ENCODE data around the gene XRCC5.

DNA sequence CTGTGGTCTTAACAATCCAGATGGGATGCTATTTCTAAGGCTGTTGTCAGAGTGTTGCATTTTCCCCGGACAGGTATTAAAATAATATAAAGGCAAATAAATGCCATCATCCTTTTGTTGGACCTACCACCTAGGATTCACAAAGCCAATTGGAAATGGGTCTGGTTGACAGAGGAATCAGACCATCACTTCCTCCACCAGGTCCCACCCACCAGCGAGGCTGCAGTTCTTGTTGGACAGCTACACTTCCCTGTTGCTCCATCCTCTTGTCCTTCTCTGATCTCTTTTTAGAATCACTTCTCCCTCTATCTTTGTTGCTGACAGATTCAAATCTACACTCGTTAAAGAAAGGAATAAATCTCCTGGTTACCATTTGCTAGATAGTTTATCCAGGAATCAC lies 26.3 kb upstream of the XRCC5 start:
- TF ChIP-seq HDAC2 (IDR thresholded peaks at IDR 0.05) (no peak), ESRRA (IDR thresholded peaks at IDR 0.05; ENCODE audit: low read length) (no peak)

All from GM12878 (cell line).